Calu3 (cell line): ENCODE data around the gene SPECC1. TPM values are rescaled to one million over a fixed set of nuclear protein-coding genes. Genes with fewer than 3 reads are reported as not detected.

Source experiments
- BruUV-seq: library from RNA; stranded (reverse); fragments of 400-500 nt; replicated peaks from 2 replicates; lab custom pipeline; 2021; lab: Mats Ljungman, UMichigan
- CTCF ChIA-PET: fragments of 300-600 bp; sonication (Branson Sonifier 250); formaldehyde crosslinking; loops from one replicate; lab custom pipeline; 2022; ENCODE audit warnings: antibody characterized with exemption; lab: Charles Lee
- DNase-seq: peaks from one replicate; pipeline ENCODE4 v3.0.0; 2022
- H3K27ac Mint-ChIP-seq: one replicate; pipeline ENCODE4 v1.8.0; 2022; ENCODE audit warnings: mixed read lengths; ENCODE audit not compliant: unreplicated experiment
- H3K27me3 Mint-ChIP-seq: one replicate; pipeline ENCODE4 v1.8.0; 2022; ENCODE audit warnings: mixed read lengths; ENCODE audit not compliant: unreplicated experiment
- H3K36me3 Mint-ChIP-seq: one replicate; pipeline ENCODE4 v1.8.0; 2022; ENCODE audit warnings: mild to moderate bottlenecking, moderate library complexity, mixed read lengths; ENCODE audit not compliant: insufficient read depth, unreplicated experiment
- H3K4me1 Mint-ChIP-seq: one replicate; pipeline ENCODE4 v1.8.0; 2022; ENCODE audit warnings: mild to moderate bottlenecking, low read depth, mixed read lengths; ENCODE audit not compliant: unreplicated experiment
- H3K4me3 Mint-ChIP-seq: one replicate; pipeline ENCODE4 v1.8.0; 2022; ENCODE audit warnings: mild to moderate bottlenecking, low read depth, moderate library complexity, mixed read lengths; ENCODE audit not compliant: unreplicated experiment
- H3K9me3 Mint-ChIP-seq: one replicate; pipeline ENCODE4 v1.8.0; 2022; ENCODE audit warnings: low read depth, mixed read lengths; ENCODE audit not compliant: unreplicated experiment
- CTCF ChIP-seq: fragments of 200-600 bp; IDR thresholded peaks from one replicate; pipeline ENCODE4 v1.8.0; 2022; ENCODE audit warnings: antibody characterized with exemption; ENCODE audit not compliant: unreplicated experiment
- intact Hi-C: fragments of 100-400 bp; cut with micrococcal nuclease; formaldehyde crosslinking; loops from one replicate; pipeline ENCODE4 v1.10.0; 2022; ENCODE audit not compliant: unreplicated experiment
- total RNA-seq: library from RNA; stranded (reverse); gene quantifications from 2 replicates; pipeline ENCODE4 v1.2.3, GENCODE V29; 2022

Gene SPECC1
- total RNA-seq, 1 experiment from 2014 or later = 53.5 TPM

- intact Hi-C loops = no loop called here
- no peak overlapping the region for H3K27ac Mint-ChIP-seq
- H3K9me3 Mint-ChIP-seq = peaks cover 2% of the 10 kb centered on the region
- H3K4me1 Mint-ChIP-seq = no peaks in the 10 kb centered on the region
- no peak for TF ChIP-seq CTCF
- H3K4me3 Mint-ChIP-seq = no peak overlapping the region
- no peaks in the 10 kb centered on the region for H3K27me3 Mint-ChIP-seq
- CTCF ChIA-PET = no interaction called here
- peaks cover 16% of the 10 kb centered on the region for H3K36me3 Mint-ChIP-seq
- BruUV-seq = no TSS peak
- no peak for DNase-seq
Measured at GRCh38 chr17:20254541-20254940, 245.4 kb downstream of the SPECC1 start.

- H3K9me3 Mint-ChIP-seq = no peaks in the 10 kb centered on the region
- no peaks in the 10 kb centered on the region for H3K27me3 Mint-ChIP-seq
- CTCF ChIA-PET = no interaction called here
- H3K4me3 Mint-ChIP-seq = no peak overlapping the region
- no peaks in the 10 kb centered on the region for H3K4me1 Mint-ChIP-seq
- DNase-seq = no peak
- H3K36me3 Mint-ChIP-seq = peaks cover 16% of the 10 kb centered on the region
- no peak overlapping the region for H3K27ac Mint-ChIP-seq
- no TSS peak for BruUV-seq
- no peak for TF ChIP-seq CTCF
- intact Hi-C loops = no loop called here
Measured at GRCh38 chr17:20256144-20256543, 247.0 kb downstream of the SPECC1 start.

- no peak for DNase-seq
- no peak for TF ChIP-seq CTCF
- H3K27me3 Mint-ChIP-seq = no peaks in the 10 kb centered on the region
- intact Hi-C loops = no loop called here
- no peaks in the 10 kb centered on the region for H3K4me1 Mint-ChIP-seq
- no peak overlapping the region for H3K4me3 Mint-ChIP-seq
- BruUV-seq = no TSS peak
- peaks cover 16% of the 10 kb centered on the region for H3K36me3 Mint-ChIP-seq
- no peaks in the 10 kb centered on the region for H3K9me3 Mint-ChIP-seq
- H3K27ac Mint-ChIP-seq = no peak overlapping the region
- CTCF ChIA-PET = no interaction called here
Measured at GRCh38 chr17:20257008-20257407, 247.8 kb downstream of the SPECC1 start.

- intact Hi-C loops = no loop called here
- no peak for TF ChIP-seq CTCF
- H3K4me1 Mint-ChIP-seq = no peaks in the 10 kb centered on the region
- BruUV-seq = no TSS peak
- H3K4me3 Mint-ChIP-seq = no peak overlapping the region
- no peak for DNase-seq
- H3K9me3 Mint-ChIP-seq = no peaks in the 10 kb centered on the region
- no peak overlapping the region for H3K27ac Mint-ChIP-seq
- CTCF ChIA-PET = no interaction called here
- peaks cover 10% of the 10 kb centered on the region for H3K36me3 Mint-ChIP-seq
- H3K27me3 Mint-ChIP-seq = no peaks in the 10 kb centered on the region
Measured at GRCh38 chr17:20257798-20258197, 248.6 kb downstream of the SPECC1 start.
